ENCODE results near the gene NRARP. TPM values are rescaled to one million over a fixed set of nuclear protein-coding genes. Genes with fewer than 3 reads are reported as not detected.
A peak's percentile ranks its signal among the peaks of the same experiment; 100 is the strongest.

NRARP gene
- total and polyA plus RNA-seq, 7 donors: 1.8 to 24.7 (median 11.6) TPM; not detected in 1

DNA sequence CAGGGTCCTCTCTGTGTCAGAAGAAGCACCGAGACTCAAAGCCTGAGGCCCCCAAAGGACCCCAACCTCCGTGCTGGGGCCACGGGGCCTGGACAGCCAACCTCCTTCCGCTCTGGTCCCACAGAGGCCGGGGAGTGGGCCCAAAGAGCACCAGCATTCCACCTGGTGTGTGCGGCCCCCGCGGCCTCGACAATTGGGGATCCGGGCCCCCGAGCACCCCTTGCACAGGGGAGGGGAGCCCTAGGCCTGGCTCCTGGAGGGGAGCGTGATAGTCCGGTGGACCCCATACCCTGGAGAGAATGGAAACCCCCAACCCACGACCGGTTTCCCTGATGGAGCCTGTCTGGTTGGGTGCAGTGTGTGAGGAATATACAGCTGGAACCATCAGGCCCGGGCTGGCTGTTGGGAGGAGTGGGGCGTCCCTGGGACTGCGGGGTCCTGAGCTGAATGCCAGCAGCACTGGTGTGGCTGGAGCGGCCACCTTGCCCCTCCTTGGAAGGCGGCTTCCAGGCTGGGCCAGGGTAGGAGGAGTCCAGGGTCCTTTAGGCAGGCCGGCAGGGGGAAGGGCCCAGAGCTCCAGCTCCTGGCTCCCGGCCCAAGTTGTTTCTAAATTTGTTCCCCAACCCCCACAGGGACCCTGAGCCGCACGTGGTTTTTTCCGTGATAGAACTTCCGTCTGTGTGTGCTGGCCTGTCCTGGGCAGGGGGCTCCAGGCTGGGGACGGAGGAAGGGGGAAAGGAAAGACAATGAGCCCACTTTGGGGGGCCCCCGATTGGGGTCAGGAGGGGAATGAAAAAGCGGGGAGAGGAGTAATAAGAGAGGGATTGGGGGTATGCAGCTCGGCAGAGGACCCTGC lies 25.4 kb downstream of the NRARP start:
- H3K27me3 ChIP-seq: peaks cover 19 to 75% (median 52%) of the 10 kb centered on the region in 3 donors
- peaks cover 0 to 35% (median 24%) of the 10 kb centered on the region in 4 donors for H3K4me1 ChIP-seq
- H3K27ac ChIP-seq: peak overlapping the region; percentile 72 to 81 (median 74)
- H3K4me3 ChIP-seq: peak overlapping the region; percentile 27 to 49 (median 38)
- peaks cover 17 to 31% (median 17%) of the 10 kb centered on the region in 4 donors for H3K36me3 ChIP-seq
- 37 to 43% methylated on average over 30 of the region's 30 CpGs for WGBS, 2 donors
- intact Hi-C loops (cut with DNase I): no loop called here
- no peaks in the 10 kb centered on the region for H3K9me3 ChIP-seq
- TF ChIP-seq, protein P1, sequence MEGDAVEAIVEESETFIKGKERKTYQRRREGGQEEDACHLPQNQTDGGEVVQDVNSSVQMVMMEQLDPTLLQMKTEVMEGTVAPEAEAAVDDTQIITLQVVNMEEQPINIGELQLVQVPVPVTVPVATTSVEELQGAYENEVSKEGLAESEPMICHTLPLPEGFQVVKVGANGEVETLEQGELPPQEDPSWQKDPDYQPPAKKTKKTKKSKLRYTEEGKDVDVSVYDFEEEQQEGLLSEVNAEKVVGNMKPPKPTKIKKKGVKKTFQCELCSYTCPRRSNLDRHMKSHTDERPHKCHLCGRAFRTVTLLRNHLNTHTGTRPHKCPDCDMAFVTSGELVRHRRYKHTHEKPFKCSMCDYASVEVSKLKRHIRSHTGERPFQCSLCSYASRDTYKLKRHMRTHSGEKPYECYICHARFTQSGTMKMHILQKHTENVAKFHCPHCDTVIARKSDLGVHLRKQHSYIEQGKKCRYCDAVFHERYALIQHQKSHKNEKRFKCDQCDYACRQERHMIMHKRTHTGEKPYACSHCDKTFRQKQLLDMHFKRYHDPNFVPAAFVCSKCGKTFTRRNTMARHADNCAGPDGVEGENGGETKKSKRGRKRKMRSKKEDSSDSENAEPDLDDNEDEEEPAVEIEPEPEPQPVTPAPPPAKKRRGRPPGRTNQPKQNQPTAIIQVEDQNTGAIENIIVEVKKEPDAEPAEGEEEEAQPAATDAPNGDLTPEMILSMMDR (IDR thresholded peaks at IDR 0.05): no peak
- TF ChIP-seq POLR2AphosphoS5 (IDR thresholded peaks at IDR 0.05): no peak
- no peak for TF ChIP-seq EP300 (IDR thresholded peaks at IDR 0.05)
- no peak for TF ChIP-seq POLR2A (IDR thresholded peaks at IDR 0.05)
- peak; percentile 91 for DNase-seq

DNA sequence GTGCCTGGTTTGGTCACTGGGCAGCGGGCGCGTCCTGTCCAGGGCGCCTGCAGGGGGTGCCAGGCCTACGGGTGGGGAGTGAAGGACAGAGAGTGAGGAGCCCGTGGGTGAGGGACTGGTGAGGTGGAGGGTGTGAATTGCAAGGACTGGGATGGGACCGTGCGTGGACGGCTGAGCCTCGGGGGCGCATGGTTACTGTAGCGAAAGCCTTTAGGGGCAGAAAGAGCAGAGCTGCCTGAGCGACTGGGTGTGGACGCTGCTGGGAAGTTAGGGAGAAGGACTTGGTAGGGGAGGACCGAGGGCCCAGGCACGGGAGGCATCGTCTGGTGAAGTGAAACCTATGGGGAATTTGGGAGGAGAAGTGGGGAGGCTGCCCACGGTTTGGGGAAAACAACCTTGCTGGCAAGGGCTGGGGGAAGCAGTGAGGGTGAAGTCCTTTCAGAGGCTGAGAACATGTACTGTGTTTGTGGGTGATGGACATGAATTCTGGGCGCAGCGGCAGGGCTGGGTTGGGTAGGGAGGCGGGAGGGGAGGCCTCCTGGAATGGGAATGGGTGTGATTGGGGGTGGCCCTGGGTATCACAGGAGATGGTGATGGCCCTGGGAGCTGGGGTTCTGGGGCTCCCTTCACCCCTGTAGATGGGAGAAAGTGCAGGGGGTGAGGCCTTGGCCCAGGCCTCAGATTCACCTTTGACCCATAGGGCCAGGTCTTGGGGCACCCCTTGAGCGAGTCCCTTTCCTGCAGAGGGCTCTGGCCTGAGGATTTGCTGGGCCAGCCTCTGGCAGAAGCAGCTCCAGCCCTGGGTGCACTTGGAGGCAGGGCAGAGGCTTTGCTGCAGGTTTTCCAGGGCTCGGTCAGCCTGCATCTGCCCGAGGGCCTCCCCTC lies 26.2 kb downstream of the NRARP start:
- DNase-seq: peak; percentile 65
- TF ChIP-seq POLR2AphosphoS5 (IDR thresholded peaks at IDR 0.05) (no peak), EP300 (IDR thresholded peaks at IDR 0.05) (no peak), POLR2A (IDR thresholded peaks at IDR 0.05) (no peak)
- TF ChIP-seq, protein P1 (IDR thresholded peaks at IDR 0.05): no peak
- 80 to 85% methylated on average over 24 of the region's 24 CpGs for WGBS, 2 donors
- Histone ChIP-seq H3K27ac (peak overlapping the region in 2 of 4 donors; percentile 72 to 81), H3K36me3 (peaks cover 17 to 39% (median 24%) of the 10 kb centered on the region in 4 donors), H3K27me3 (peaks cover 16 to 66% (median 45%) of the 10 kb centered on the region in 3 donors), H3K4me3 (no peak overlapping the region), H3K9me3 (no peaks in the 10 kb centered on the region), H3K4me1 (peaks cover 0 to 29% (median 21%) of the 10 kb centered on the region in 4 donors)
- intact Hi-C loops (cut with DNase I): no loop called here

DNA sequence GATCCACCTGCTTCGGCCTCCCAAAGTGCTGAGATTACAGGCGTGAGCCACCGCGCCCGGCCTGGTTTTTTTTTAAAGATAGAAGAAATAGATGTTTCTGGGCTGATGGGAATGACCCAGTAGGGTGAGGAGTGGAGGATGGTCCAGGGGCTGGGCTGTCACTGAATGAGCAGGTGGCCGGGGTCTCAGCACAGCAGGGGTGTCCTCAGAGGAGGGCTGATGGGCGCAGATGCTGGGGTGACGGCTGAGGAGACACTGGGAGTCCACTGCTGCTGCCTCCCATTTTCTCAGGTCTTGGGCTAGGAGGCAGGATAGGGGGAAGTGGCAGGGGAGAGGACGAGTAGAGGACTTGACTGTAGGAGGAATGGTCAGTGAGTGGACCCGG lies 26.9 kb downstream of the NRARP start:
- no peak overlapping the region for H3K27ac ChIP-seq
- no peak overlapping the region for H3K4me3 ChIP-seq

DNA sequence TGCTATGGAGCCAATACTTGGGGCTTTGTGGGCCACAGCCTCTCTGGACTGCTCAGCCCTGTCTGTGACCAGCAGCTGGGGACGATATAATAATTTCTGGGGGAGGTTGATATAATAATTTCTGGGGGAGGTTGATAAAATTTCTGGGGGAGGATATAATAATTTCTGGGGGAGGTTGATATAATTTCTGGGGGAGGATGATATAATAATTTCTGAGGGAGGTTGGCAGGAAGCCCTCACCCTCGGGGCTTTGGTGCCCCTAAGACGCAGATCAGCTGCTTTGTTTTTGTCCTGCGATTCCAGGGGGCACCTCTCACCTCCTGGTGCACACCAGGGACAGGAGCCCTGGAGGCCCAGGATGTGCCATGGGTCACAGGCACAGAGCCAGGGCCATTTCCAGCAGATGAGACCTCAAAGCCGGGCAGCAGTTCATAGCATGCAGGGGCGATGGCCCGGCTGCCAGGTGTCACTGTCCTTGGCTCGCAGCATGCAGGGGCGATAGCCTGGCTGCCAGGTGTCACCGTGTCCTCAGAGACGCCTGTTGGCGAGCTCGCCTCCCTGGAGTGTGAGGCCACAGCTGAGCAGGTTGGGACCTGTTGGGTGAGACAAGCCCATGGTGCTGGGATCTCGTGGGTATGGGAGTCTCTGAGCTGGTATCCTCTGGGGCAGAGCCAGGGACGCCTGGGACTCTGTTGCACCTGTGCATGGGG lies 28.3 kb downstream of the NRARP start:
- peaks cover 17 to 36% (median 26%) of the 10 kb centered on the region in 4 donors for H3K36me3 ChIP-seq

More for the DNA sequence above, 26.9 kb downstream of the NRARP start:
- TF ChIP-seq POLR2AphosphoS5 (IDR thresholded peaks at IDR 0.05) (no peak), EP300 (IDR thresholded peaks at IDR 0.05) (no peak), POLR2A (IDR thresholded peaks at IDR 0.05) (no peak)
- TF ChIP-seq, protein P1 (IDR thresholded peaks at IDR 0.05): no peak
- intact Hi-C loops (cut with DNase I): no loop called here
- Histone ChIP-seq H3K27me3 (peaks cover 10 to 60% (median 39%) of the 10 kb centered on the region in 3 donors), H3K9me3 (no peaks in the 10 kb centered on the region), H3K4me1 (peaks cover 0 to 23% (median 18%) of the 10 kb centered on the region in 4 donors), H3K36me3 (peaks cover 17 to 43% (median 26%) of the 10 kb centered on the region in 4 donors)
- 83 to 87% methylated on average over 10 of the region's 10 CpGs for whole genome bisulfite sequencing, 2 donors
- DNase-seq: no peak

More for the DNA sequence above, 28.3 kb downstream of the NRARP start:
- 66 to 67% methylated on average over 15 of the region's 15 CpGs for WGBS, 2 donors
- Histone ChIP-seq H3K4me1 (peaks cover 0 to 34% (median 27%) of the 10 kb centered on the region in 4 donors), H3K27me3 (peaks cover 10 to 46% (median 26%) of the 10 kb centered on the region in 3 donors), H3K9me3 (no peaks in the 10 kb centered on the region), H3K27ac (no peak overlapping the region), H3K4me3 (no peak overlapping the region)
- intact Hi-C loops (cut with DNase I): no loop called here
- no peak for DNase-seq
- TF ChIP-seq EP300 (IDR thresholded peaks at IDR 0.05) (no peak), POLR2AphosphoS5 (IDR thresholded peaks at IDR 0.05) (no peak), POLR2A (IDR thresholded peaks at IDR 0.05) (no peak)
- TF ChIP-seq, protein P1 (IDR thresholded peaks at IDR 0.05): no peak

All from sigmoid colon (tissue), 7 donors.